ENCODE data around the gene HLA-DRB1. TPM values are rescaled to one million over a fixed set of nuclear protein-coding genes. Genes with fewer than 3 reads are reported as not detected.

HLA-DRB1 gene
- total RNA-seq, 1 experiment from 2014 or later = 1.4 TPM

GRCh38 chr6:32615885-32616532, 26.4 kb upstream of the HLA-DRB1 start:
- H3K27ac Mint-ChIP-seq = no peak overlapping the region
- DNase-seq (ENCODE audit: low spot score) (no peak), ATAC-seq (no peak)
- POLR2A ChIA-PET = no interaction called here
- H3K27me3 Mint-ChIP-seq (ENCODE audit: low read depth) = no peaks in the 10 kb centered on the region; the same call in 1 of the 2 replicates
- peaks cover 3% of the 10 kb centered on the region; the same call in 1 of the 2 replicates for H3K9me3 Mint-ChIP-seq
- no peaks in the 10 kb centered on the region for H3K36me3 Mint-ChIP-seq
- CTCF ChIA-PET = interaction anchor here (1.5 kb wide), 1 partner anchor 84 kb away, joined by 3 read pairs; no protein-coding TSS in a partner anchor
- H3K4me1 Mint-ChIP-seq = peaks cover 11% of the 10 kb centered on the region
- TF ChIP-seq ERG (CRISPR knock-in tag; IDR thresholded peaks at IDR 0.05) = no peak
- TF ChIP-seq HMGA2 (CRISPR knock-in tag; IDR thresholded peaks at IDR 0.05) = no peak
- H3K4me3 Mint-ChIP-seq = no peak overlapping the region

GRCh38 chr6:32614366-32615081, 24.9 kb upstream of the HLA-DRB1 start:
- H3K36me3 Mint-ChIP-seq = no peaks in the 10 kb centered on the region
- ChIA-PET CTCF (no interaction called here), POLR2A (no interaction called here)
- no peak overlapping the region for H3K4me3 Mint-ChIP-seq
- peaks cover 3% of the 10 kb centered on the region; the same call in 1 of the 2 replicates for H3K9me3 Mint-ChIP-seq
- H3K27me3 Mint-ChIP-seq (ENCODE audit: low read depth) = no peaks in the 10 kb centered on the region; the same call in 1 of the 2 replicates
- H3K4me1 Mint-ChIP-seq = peaks cover 14% of the 10 kb centered on the region
- ATAC-seq (peak; percentile 20; the same call in 1 of the 2 replicates), DNase-seq (ENCODE audit: low spot score) (no peak)
- TF ChIP-seq GABPB1 (CRISPR knock-in tag; IDR thresholded peaks at IDR 0.05) (no peak), AR (CRISPR knock-in tag; IDR thresholded peaks at IDR 0.05) (no peak), NR2C2 (CRISPR knock-in tag; IDR thresholded peaks at IDR 0.05) (no peak), CTCF (IDR thresholded peaks at IDR 0.05) (no peak), ZNF423 (CRISPR knock-in tag; IDR thresholded peaks at IDR 0.05) (no peak), ZNF219 (CRISPR knock-in tag; IDR thresholded peaks at IDR 0.05; ENCODE audit: borderline replicate concordance) (no peak), MXD4 (CRISPR knock-in tag; IDR thresholded peaks at IDR 0.05; ENCODE audit: borderline replicate concordance) (no peak), GTF2I (CRISPR knock-in tag; conservative IDR thresholded peaks at IDR 0.05) (no peak), IRF2 (CRISPR knock-in tag; IDR thresholded peaks at IDR 0.05; ENCODE audit: borderline replicate concordance, low read depth) (no peak), ZMAT4 (CRISPR knock-in tag; IDR thresholded peaks at IDR 0.05) (no peak), JAZF1 (CRISPR knock-in tag; IDR thresholded peaks at IDR 0.05) (no peak)
- H3K27ac Mint-ChIP-seq = no peak overlapping the region

GRCh38 chr6:32613475-32613874, 23.8 kb upstream of the HLA-DRB1 start:
- Mint-ChIP-seq H3K4me1 (peaks cover 14% of the 10 kb centered on the region), H3K27ac (no peak overlapping the region), H3K9me3 (no peaks in the 10 kb centered on the region), H3K36me3 (no peaks in the 10 kb centered on the region), H3K4me3 (no peak overlapping the region), H3K27me3 (ENCODE audit: low read depth) (no peaks in the 10 kb centered on the region)
- ATAC-seq = no peak
- ChIA-PET CTCF (no interaction called here), POLR2A (no interaction called here)
- TF ChIP-seq TEAD4 (CRISPR knock-in tag; IDR thresholded peaks at IDR 0.05) (no peak), CDX4 (CRISPR knock-in tag; IDR thresholded peaks at IDR 0.05; ENCODE audit: borderline replicate concordance) (no peak), ATF2 (CRISPR knock-in tag; IDR thresholded peaks at IDR 0.05; ENCODE audit: borderline replicate concordance, low read depth) (no peak)
- DNase-seq (ENCODE audit: low spot score) = no peak
